ENCODE measurements around the gene KRTAP5-6.

GRCh38 chr11:1694064-1694845 is 2.7 kb upstream of the KRTAP5-6 start:
- TF ChIP-seq POLR2A (IDR thresholded peaks at IDR 0.05; ENCODE audit: low read length) = no peak
- TF ChIP-seq GATA1 (IDR thresholded peaks at IDR 0.05; ENCODE audit: low read depth, low read length) = no peak

Measured in erythroblast (primary cell).